Activated CD8-positive, alpha-beta memory T cell treated with anti-CD3 and anti-CD28 coated beads for 24 hours (primary cell): ENCODE data around the gene RPS28.
"Not testable (repeated sequence)": the region's sequence is repeated elsewhere in the genome, so short reads cannot be mapped to it uniquely, and the experiment has no call there.

ENCODE experiments used
- DNase-seq: peaks from one replicate; pipeline ENCODE4 v3.0.0-alpha.2; 2020

RPS28 gene

DNA sequence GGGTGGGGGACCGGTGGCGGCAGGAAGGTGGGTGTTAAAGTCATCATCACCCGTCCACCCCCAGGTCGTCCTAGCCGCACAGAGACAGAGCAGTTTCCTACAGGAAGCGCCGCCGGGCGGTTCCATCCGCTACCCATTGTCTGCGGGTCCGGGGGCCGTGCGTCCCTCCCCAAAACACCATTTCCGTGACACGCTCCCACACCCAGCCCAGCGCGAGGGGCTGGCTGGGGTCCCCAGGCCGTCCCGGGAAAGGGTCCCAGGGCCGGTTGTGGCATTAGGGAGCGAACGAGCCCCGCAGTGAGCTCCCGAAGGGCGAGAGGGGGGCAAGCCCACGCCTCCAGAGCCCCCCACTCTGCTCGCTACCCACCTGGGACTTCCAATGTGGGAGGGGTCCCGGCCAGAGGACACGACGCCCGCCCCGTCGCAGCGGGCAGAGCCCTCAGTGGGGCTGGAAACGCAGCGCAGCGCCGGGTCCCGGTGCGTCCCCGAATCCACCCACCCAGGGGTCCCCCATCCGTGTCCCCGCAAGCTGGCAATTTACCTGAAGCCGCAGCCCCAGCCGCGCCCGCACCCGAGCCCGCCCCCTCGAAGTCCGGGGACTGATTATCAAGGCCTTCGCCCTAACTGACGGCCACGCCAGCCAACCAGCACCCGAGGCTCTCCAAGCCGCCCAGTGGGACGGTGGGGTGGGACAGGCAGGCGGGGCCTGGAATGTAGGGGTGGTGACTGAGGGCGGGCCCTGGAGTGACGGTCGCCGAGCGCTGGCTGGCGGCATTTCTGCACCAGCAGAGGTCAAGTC is 21.6 kb downstream of the RPS28 start, which contains the start of gene KANK3:
KANK3 (minus strand) TSS at position 579 of the 799 bp plus-strand sequence. CDS start 5,434 bp downstream, outside the sequence.
- peak; percentile 98 for DNase-seq

DNA sequence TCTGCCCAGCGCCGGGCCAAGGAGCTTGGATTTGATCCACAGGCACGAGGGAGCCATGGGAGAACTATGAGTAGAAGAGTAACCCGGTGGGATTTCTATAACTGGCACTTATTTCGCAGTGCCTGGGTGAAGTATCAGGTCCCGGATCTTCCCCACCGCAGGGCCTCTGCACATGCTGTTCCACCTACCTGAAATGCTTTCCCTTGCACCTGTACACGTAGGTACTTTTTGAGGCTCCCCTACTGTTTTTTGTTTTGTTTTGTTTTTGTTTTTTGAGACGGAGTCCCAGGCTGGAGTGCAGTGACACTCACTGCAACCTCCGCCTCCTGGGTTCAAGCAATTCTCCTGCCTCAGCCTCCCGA is 22.2 kb downstream of the RPS28 start:
- DNase-seq = no peak

DNA sequence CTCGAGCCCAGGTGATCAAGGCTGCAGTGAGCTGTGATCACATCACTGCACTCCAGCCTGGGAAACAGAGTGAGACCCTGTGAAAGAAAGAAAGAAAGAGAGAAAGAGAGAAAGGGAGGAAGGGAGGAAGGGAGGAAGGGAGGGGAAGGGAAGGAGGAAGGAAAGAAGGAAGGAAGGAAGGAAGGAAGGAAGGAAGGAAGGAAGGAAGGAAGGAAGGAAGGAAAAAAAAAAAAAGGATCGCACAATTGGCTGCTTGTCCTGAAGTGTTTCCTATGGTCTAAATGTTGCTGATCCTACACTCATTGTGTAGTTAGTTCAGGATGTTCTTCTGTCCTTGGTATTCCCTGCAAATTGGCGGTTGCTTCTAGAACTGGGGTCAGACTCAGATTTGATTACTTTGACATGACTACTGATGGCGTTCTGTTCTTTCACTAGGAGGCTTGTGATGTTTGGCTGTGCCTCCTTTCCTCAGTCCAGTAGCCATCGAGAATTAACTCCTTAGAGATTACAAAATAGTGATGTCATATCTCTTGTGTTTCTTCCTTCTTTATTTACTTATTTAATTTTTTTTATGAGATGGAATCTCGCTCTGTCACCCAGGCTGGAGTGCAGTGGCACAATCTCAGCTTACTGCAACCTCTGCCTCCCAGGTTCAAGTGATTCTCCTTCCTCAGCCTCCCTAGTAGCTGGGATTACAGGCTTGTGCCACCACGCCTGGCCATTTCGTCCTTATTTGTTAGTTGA is 28.5 kb downstream of the RPS28 start:
- DNase-seq = not testable (repeated sequence)

DNA sequence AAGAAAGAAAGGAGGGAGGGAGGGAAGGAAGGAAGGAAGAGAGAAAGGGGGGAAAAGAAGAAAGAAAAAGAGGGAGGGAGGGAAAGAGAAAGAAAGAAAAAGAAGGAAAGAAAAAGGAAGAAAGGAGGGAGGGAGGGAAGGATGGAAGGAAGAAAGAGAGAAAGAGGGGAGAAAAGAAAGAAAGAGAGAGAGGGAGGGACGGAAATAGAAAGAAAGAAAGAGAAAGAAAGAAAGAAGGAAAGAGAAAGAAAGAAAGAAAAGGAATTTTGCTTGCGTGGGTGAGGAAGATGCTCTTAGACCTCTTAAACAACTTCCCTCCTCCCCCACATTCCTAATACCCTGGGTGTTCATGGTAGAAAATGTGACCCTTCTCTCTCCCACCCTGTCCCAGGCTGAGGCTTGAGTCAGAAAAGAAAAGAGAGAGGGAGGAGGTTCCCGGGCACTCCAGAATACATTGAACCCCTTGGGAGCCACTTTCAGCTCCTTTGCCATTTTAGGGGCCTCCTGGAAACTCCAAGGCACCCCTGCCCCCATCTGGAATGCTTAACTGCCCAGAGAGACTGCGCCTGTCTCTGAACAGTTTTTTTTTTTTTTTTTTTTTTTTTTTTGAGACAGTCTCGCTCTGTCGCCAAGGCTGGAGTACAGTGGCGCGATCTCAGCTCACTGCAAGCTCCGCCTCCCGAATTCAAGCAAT is 31.0 kb downstream of the RPS28 start:
- DNase-seq = no peak

DNA sequence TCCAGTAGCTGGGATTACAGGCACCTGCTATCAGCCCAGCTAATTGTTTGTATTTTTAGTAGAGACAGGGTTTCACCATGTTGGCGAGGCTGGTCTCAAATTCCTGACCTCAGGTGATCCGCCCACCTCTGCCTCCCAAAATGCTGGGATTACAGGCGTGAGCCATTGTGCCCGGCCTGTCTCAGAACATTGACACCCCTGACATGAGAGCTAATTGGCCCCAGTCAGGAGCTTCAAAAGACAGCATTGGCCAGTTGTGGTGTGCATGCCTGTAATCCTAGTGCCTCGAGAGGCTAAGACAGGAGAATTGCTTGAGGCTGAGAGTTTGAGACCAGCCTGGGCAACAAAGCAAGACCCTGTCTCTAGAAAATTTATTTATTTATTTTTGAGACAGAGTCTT is 31.5 kb downstream of the RPS28 start:
- not testable (repeated sequence) for DNase-seq

DNA sequence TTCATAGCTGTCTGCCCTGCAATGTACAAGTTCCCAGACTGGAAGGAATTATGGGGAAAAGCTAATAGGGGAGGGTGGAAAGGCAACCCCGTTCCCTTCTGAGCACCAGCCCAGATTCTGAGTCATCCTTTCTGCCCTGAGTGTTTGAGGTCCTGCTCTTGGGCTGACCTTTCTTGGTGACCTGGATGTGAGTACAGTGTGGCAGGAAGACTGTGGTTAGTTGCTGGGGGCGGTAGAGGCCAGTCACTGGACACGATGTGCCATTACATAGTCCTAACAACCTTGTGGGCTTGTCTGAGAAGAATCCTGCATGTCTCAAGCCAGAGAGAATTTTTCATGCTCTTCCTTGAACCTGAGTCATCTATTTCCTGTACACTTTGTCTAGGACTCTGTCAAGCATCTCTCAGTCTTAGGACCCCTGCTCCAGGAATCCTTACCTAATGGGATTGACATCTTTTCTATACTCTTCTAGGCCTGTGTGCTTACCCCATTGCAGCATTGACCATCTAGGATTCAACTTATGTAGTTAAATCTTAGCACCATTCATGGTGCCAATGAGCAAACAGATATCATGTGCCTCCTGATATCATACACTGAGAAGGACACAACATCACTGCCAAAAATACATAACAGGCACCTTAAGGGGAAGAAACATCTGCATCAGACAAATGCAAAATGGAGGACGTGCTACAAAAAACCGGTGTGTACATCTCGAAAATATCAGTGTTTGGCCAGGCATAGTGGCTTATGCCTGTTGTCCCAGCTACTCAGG is 34.5 kb downstream of the RPS28 start:
- DNase-seq = no peak

DNA sequence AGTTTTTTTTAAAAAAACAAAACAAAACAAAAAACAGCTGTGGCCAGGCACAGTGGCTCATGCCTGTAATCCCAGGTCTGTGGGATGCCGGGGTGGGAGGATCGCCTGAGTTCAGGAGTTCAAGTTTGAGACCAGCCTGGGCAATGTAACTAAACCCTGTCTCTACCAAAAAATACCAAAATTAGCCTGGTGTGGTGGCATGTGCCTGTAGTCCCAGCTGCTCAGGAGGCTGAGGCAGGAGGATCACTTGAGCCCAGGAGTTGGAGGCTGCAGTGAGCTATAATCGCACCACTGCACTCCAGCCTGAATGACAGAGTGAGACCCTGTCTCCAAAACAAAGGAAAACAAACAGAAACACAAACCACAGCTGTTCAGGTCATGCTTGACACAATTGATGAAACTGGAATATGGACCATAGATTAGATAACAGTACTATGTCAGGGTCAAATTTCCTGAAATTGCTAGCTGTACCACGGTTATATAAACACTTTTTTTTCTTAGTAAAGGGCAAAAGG is 35.8 kb downstream of the RPS28 start:
- DNase-seq = no peak

DNA sequence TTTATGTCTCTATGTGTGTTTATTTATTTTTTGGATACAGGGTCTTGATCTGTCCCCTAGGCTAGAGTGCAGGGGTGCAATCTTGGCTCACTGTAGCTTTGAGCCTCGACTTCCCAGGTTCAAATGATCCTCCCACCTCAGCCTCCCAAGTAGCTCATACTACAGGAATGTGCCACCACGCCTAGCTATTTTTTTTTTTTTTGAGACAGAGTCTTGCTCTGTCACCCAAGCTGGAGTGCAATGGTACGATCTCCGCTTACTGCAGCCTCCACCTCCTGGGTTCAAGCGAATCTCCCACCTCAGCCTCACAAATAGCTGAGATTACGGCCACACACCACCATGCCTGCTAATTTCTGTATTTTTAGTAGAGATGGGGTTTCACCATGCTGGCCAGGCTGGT is 37.7 kb downstream of the RPS28 start:
- no peak for DNase-seq

DNA sequence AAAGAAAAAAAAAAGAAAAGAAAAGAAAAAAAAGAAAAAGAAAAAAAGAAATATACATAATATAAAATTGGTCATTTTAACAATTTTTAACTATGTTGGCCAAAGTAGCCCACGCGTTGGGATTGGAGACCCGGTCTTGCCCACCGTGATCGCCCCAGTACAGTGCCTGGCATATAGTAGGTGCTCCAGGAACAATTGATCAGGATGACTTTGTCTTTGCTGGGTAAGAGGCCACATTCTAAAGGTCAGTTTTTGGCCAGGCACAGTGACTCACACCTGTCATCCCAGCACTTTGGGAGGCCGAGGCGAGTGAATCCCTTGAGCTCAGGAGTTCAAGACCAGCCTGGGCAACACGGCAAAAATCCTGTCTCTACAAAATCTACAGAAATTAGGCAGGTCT is 38.9 kb downstream of the RPS28 start:
- no peak for DNase-seq

DNA sequence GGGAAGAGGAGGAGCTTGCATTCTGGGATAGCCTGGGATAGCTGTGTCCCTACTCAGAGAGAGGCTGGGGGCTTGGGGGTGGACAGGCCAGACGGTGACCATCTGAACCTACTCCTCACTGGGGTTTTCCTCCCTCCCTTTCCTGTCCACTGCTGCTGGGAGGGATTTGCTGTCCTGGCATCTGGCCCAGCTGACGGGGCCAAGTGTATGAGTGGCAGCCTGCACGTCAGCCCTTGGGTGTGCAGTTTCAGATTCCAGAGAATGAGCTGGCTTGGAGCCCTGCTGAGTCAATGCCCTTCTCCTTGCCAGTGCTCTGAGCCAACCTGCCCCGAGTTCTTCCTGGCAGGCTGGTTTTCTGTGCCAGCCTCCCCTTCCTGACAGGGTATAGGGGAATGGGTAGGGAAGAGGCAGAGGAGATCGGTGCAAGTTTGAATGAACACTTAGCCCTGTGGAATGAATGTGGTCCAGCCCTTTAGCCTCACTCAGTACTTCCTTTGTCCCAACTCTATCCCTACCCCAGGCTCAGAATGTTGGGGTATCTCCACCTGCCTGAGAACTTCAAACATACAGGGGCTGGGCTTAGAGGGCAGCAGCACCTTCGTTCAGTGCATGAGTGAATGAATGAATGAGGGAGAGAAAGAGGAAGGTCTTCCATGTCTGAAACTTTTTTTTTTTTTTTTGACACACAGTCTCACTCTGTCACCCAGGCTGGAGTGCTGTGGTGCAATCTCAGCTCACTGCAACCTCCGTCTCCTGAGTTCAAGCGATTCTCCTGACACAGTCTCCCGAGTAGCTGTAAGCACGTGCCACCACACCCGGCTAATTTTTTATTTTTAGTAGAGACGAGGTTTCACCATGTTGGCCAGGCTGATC is 40.9 kb downstream of the RPS28 start:
- no peak for DNase-seq

DNA sequence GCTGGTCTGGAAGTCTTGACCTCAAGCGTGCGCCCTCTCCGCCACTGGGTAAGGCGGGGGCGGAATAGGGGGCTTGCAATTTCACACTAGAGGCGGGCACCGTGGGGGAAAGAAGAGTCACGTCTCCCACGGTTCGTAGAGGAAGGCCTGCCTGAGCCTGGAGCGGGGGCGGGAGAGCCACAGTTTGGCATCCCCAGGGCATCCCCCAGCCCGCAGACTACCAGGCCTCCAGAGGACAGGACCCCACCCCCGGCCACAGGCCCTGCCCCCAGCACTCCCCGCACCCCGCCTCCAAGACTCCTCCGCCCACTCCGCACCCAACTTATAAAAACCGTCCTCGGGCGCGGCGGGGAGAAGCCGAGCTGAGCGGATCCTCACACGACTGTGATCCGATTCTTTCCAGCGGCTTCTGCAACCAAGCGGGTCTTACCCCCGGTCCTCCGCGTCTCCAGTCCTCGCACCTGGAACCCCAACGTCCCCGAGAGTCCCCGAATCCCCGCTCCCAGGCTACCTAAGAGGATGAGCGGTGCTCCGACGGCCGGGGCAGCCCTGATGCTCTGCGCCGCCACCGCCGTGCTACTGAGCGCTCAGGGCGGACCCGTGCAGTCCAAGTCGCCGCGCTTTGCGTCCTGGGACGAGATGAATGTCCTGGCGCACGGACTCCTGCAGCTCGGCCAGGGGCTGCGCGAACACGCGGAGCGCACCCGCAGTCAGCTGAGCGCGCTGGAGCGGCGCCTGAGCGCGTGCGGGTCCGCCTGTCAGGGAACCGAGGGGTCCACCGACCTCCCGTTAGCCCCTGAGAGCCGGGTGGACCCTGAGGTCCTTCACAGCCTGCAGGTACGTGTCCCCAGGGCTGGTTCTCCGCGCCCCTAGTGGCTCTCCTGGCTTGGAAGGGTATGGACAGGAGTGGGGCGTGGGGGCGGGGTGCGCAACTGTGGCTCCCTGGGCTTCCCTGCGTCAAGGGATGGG is 42.8 kb downstream of the RPS28 start, which contains the start of gene ANGPTL4:
ANGPTL4 (plus strand) TSS at position 353 of the 969 bp plus-strand sequence; CDS start at position 520, 167 bp downstream.
- DNase-seq = peak; percentile 79

DNA sequence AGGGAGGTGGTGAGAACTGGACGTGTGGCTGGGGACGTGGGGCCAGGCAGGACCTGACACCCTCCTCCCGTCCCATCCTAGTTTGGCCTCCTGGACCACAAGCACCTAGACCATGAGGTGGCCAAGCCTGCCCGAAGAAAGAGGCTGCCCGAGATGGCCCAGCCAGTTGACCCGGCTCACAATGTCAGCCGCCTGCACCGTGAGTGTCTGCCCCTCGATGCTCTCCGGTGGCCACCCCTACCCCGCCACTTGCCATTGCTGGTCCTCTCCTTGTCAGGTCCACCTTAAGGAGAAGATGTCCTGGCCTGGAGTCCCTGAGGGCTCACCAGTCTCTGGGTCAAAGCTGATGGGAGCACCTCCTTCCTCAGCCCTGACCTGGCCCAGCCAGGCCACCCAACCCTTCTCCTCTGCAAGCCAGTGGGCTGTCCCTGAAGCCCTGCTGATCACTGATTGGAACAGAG is 44.9 kb downstream of the RPS28 start:
- DNase-seq = no peak

DNA sequence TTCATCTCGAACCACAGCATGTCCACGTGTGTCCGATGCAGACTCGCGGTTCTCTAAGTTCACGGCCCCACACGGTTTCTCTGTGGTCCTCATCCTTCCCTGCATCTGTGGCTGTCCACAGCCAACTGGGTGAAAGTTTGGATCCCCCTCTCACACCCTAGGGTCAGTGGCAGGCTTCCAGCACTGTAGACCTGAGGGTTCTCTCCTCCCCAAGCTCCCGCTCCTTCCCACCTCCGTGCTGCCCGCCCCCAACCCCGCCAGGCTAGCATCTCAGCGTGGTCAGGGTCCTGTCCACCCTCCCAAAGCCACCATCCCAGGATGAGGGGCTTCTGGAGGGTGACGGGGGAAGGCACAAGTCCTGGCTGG is 45.6 kb downstream of the RPS28 start:
- DNase-seq = no peak

DNA sequence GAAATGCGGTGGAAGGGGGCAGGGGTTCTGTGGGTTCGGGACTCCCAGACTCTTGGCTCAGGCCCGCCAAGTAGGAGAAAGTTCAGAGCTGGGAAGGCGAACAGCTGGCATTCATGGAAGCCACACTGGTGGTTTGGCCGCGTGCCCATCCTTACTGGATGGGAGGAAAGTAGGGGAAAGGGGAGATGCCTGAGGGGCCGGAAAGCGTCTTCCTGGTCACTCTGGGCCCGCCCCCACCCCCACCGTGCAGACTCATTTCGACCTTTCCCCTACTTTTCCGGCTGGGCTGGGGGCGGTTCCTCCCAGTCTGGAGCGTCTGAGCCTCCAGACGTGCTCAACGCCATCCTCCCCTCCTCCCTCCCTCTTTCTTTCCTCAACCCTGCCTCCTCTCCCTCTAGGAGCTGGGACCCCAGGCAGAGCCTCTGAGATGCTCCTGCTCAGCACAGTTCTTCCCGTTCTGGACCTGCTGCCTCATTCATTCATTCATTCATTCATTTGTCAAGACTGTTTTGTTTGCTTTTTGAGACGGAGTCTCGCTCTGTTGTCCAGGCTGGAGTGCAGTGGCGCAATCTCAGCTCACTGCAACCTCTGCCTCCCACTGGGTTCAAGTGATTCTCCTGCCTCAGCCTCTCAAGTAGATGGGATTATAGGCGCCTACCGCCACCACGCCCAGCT is 46.2 kb downstream of the RPS28 start:
- no peak for DNase-seq

DNA sequence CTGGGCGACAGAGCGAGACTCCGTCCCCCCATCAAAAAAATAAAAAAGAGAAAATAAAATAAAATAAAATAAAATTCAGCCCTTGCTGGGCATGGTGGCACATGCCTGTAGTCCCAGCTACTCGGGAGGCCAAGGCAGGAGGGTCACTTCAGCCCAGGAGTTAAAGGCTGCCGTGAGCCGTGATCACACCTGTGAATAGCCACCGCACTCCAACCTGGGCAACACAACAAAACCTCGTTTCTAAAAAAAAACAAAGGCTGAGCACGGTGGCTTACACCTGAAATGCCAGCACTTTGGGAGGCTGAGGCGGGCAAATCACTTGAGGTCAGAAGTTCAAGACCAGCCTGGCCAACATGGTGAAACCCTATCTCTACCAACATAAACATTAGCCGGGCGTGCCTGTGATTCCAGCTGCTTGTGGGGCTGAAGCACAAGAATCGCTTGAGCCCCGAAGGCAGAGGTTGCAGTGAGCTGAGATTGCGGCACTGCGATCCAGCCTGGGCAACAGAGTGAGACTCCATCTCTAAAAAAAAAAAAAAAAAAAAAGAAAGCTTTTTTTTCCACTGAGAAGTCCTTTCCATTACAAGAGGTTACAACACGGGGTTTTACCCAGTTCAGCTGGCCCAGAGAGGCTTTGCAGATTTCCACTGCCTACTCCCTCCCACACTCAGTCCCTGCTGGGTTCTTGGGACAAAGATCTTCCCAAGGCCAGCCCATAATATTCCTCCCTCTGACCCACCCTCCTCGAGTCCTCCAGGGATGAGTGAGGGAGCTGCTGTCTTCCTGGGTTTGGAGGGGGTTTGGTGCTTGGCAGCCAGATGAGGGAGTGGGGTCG is 49.1 kb downstream of the RPS28 start:
- DNase-seq = no peak

DNA sequence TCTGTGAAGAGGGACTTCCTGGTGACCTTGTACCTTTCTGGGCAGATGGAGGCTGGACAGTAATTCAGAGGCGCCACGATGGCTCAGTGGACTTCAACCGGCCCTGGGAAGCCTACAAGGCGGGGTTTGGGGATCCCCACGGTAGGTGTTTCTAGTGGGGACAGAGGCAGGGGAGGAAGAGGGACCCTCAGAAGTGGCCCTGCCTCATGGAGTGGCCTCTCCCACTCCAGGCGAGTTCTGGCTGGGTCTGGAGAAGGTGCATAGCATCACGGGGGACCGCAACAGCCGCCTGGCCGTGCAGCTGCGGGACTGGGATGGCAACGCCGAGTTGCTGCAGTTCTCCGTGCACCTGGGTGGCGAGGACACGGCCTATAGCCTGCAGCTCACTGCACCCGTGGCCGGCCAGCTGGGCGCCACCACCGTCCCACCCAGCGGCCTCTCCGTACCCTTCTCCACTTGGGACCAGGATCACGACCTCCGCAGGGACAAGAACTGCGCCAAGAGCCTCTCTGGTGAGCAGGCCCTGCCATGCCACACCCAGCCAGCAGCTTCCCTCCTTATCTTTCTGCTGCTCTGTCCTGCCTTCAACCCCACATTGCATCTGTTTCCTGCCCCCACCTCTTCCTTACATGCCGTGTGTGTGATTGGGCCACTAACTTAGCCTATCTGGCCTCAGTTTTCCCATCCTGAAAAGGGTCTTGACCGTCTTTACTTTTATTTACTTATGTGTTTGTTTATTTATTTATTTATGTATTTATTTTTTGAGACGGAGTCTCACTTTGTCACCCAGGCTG is 49.9 kb downstream of the RPS28 start:
- no peak for DNase-seq
